Endothelial cell of umbilical vein (primary cell): Measurements from ENCODE around the gene LCLAT1.

Experiments
- EZH2 ChIP-seq: IDR thresholded peaks from 2 replicates; pipeline ENCODE4 v1.6.1; 2012; ENCODE audit warnings: borderline replicate concordance, low read depth, mild to moderate bottlenecking, moderate library complexity, low read length, inconsistent platforms; ENCODE audit not compliant: severe bottlenecking
- FOS ChIP-seq: IDR thresholded peaks from 2 replicates; pipeline ENCODE4 v1.6.1; 2011; ENCODE audit warnings: mild to moderate bottlenecking, low read length, moderate library complexity, borderline replicate concordance; ENCODE audit not compliant: insufficient read depth
- GATA2 ChIP-seq: IDR thresholded peaks from 2 replicates; pipeline ENCODE4 v1.7.0; 2011; ENCODE audit warnings: low read depth, mild to moderate bottlenecking, moderate library complexity, mixed read lengths, low read length; ENCODE audit not compliant: insufficient read length, insufficient read depth
- JUN ChIP-seq: IDR thresholded peaks from 2 replicates; pipeline ENCODE4 v1.6.1; 2011; ENCODE audit warnings: borderline replicate concordance, low read depth; ENCODE audit not compliant: insufficient read length, insufficient read depth
- MYC ChIP-seq: IDR thresholded peaks from one replicate; pipeline ENCODE4 v1.6.1; 2011; ENCODE audit warnings: mild to moderate bottlenecking, low read depth, low read length
- POLR2A ChIP-seq: IDR thresholded peaks from 2 replicates; pipeline ENCODE4 v1.6.1; 2012; ENCODE audit warnings: low read depth, mild to moderate bottlenecking, control low read depth, low read length
- POLR2AphosphoS5 ChIP-seq: IDR thresholded peaks from 2 replicates; pipeline ENCODE4 v1.6.1; 2012; ENCODE audit warnings: low read depth, mild to moderate bottlenecking, control low read depth, low read length, moderate library complexity; ENCODE audit not compliant: insufficient read depth
- TF ChIP-seq, protein P1 (sequence below), 2 donors: IDR thresholded peaks; 1 replicate in 1 of 2; 2 replicates in 1 of 2; pipeline ENCODE4 v1.5.1; 2011; ENCODE audit warnings: low read length in 2 of 2, mild to moderate bottlenecking in 2 of 2, moderate library complexity in 2 of 2, control low read depth in 1 of 2, inconsistent platforms in 1 of 2, low read depth in 1 of 2; ENCODE audit not compliant: insufficient read depth in 1 of 2; ENCODE audit errors: extremely low read depth in 1 of 2
- TF ChIP-seq, protein P2 (sequence below): IDR thresholded peaks from 2 replicates; pipeline ENCODE4 v1.6.1; 2011; ENCODE audit not compliant: insufficient read depth, insufficient read length

DNA sequence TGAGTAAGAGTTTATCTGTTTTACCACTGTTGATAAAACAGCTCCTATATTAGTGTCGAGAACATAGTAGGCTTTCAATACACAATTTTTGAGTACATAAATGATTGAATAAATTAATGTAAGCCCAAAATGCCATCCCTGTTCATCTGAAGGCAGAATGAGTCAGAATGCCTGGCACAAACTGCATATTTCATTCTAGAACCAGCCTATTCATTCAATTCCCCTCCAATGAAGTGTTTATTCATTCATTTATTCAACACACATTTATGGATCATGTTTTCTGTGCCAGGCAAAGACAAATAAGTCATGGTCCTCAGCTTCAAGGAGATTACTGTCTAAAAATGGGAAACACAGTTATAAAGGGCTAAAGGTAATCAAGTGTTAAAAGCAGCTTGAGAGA, 22.8 kb upstream of the LCLAT1 start:
- TF ChIP-seq POLR2AphosphoS5 (no peak), EZH2 (no peak), POLR2A (no peak), JUN (no peak), MYC (no peak), GATA2 (no peak), FOS (no peak)
- TF ChIP-seq, protein P1, sequence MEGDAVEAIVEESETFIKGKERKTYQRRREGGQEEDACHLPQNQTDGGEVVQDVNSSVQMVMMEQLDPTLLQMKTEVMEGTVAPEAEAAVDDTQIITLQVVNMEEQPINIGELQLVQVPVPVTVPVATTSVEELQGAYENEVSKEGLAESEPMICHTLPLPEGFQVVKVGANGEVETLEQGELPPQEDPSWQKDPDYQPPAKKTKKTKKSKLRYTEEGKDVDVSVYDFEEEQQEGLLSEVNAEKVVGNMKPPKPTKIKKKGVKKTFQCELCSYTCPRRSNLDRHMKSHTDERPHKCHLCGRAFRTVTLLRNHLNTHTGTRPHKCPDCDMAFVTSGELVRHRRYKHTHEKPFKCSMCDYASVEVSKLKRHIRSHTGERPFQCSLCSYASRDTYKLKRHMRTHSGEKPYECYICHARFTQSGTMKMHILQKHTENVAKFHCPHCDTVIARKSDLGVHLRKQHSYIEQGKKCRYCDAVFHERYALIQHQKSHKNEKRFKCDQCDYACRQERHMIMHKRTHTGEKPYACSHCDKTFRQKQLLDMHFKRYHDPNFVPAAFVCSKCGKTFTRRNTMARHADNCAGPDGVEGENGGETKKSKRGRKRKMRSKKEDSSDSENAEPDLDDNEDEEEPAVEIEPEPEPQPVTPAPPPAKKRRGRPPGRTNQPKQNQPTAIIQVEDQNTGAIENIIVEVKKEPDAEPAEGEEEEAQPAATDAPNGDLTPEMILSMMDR (IDR thresholded peaks at IDR 0.05; ENCODE audit: extremely low read depth in 1 of 2, insufficient read depth in 1 of 2, low read depth in 1 of 2, low read length in 2 of 2), result no peak
- TF ChIP-seq, protein P2, sequence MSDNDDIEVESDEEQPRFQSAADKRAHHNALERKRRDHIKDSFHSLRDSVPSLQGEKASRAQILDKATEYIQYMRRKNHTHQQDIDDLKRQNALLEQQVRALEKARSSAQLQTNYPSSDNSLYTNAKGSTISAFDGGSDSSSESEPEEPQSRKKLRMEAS, result no peak
